ENCODE data around the gene TOLLIP. TPM values are rescaled to one million over a fixed set of nuclear protein-coding genes. Genes with fewer than 3 reads are reported as not detected.

The TOLLIP gene
- total RNA-seq, 2 donors from 2014 or later = 29.6 to 41.0 TPM

DNA sequence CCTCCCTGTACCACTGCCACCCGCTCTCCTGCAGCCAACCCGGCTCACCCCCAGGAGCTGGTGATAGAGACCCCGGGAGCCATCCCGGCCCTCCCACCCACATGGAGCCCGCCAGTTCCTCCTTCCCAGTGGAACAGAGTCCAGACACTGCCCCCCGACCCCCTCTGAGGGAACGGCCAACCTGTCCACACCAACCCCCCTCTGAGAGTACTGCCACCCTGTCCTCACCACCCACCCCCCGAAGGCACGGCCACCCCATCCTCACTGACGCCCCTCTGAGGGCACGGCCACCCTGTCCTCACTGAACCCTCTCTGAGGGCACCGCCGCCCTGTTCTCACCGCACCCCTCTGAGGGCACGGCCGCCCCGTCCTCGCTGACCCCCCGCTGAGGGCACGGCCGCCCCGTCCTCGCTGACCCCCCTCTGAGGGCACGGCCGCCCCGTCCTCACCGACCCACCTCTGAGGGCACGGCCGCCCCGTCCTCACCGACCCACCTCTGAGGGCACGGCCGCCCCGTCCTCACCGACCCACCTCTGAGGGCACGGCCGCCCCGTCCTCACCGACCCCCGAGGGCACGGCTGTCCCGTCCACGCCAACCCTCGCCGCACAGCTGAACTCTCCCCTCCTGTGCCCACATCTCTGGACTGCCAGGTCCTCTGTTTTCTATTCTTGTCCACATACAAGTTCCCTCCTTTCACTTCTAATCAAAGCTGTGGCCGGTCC is 18.0 kb downstream of the TOLLIP start:
- no peaks in the 10 kb centered on the region for H3K4me1 ChIP-seq
- no peak for DNase-seq (ENCODE audit: low spot score)
- no peak overlapping the region for H3K27ac ChIP-seq
- no peaks in the 10 kb centered on the region for H3K27me3 ChIP-seq
- H3K9me3 ChIP-seq = no peaks in the 10 kb centered on the region
- TF ChIP-seq, protein P1, sequence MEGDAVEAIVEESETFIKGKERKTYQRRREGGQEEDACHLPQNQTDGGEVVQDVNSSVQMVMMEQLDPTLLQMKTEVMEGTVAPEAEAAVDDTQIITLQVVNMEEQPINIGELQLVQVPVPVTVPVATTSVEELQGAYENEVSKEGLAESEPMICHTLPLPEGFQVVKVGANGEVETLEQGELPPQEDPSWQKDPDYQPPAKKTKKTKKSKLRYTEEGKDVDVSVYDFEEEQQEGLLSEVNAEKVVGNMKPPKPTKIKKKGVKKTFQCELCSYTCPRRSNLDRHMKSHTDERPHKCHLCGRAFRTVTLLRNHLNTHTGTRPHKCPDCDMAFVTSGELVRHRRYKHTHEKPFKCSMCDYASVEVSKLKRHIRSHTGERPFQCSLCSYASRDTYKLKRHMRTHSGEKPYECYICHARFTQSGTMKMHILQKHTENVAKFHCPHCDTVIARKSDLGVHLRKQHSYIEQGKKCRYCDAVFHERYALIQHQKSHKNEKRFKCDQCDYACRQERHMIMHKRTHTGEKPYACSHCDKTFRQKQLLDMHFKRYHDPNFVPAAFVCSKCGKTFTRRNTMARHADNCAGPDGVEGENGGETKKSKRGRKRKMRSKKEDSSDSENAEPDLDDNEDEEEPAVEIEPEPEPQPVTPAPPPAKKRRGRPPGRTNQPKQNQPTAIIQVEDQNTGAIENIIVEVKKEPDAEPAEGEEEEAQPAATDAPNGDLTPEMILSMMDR (IDR thresholded peaks at IDR 0.05) = no peak
- peaks cover 69% of the 10 kb centered on the region for H3K36me3 ChIP-seq
- no peak overlapping the region for H3K4me3 ChIP-seq

DNA sequence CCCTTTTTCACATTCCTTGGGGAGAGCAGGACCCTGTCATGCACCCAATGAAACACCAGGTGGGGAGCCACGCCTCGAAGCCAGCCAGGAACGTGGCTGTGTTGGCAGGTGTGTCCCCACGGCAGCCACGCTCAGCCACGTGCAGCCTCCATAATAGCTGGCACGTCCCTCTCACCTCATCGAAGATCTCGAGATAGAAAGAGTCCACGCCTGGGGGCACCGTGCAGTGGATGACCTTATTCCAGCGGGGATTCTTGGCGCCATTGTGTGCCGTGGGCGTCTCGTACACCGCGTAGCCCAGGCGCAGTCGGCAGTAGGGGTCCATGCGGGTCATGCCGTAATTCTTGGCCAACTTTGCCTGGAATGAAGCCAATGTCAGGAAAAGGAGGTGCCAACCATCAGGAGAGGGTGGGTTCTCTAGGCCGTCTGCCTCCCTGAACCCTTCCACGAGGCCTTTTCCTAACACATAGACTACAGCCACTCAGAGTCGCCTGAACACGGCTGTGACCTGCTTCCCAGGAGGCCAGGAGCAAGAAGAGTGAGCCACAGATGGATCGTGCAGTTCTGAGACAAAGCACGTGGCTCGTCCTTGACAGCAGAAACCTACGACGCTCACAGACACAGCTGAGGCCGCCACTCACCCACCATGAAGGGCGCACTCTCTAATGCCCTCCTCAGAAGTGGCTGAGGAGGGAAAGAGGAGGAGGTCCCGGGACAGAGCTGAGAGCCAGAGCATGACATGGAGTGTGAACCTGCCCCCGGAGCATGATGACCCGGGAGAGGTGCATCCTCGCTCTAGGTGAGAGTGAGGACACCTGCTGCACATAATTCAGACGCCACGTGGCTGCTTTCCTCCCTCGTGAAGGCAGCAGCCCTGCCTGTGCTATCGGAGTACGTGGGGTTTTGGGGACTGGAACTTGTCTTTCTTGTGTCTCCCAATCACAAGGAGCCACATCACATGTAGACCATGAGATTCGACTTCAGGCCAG is 19.1 kb downstream of the TOLLIP start:
- H3K4me1 ChIP-seq = no peaks in the 10 kb centered on the region
- DNase-seq (ENCODE audit: low spot score) = no peak
- H3K27ac ChIP-seq = no peak overlapping the region
- H3K27me3 ChIP-seq = no peaks in the 10 kb centered on the region
- TF ChIP-seq, protein P1 (IDR thresholded peaks at IDR 0.05) = no peak
- H3K9me3 ChIP-seq = no peaks in the 10 kb centered on the region
- no peak overlapping the region for H3K4me3 ChIP-seq
- H3K36me3 ChIP-seq = peaks cover 75% of the 10 kb centered on the region

DNA sequence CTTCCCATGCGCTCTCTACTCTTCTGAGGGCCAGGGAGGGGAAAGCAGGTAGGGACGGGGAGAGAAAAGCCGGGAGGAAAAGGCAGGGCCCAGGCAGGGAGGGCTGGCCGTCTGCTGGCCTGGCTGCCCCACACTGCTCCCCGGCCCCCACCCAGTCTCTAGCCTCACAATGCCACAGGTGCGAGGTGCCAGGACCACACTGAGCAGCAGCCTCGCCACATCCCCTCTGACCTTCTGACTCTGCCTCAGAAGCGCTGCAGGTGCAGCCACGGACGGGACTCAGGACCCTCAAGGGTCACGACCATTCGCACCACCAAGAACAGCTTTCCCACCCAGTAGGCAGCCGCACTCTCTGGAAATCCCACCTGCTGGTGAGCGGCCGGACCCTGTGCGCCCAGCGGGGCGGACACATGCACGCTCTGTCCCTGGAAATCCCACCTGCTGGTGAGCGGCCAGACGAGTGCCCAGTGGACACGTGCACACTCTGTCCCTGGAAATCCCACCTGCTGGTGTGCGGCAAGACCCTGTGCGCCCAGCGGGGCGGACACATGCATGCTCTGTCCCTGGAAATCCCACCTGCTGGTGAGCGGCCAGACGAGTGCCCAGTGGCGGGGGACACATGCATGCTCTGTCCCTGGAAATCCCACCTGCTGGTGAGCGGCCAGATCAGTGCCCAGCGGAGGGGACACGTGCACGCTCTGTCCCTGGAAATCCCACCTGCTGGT is 20.1 kb downstream of the TOLLIP start:
- Histone ChIP-seq H3K27me3 (no peaks in the 10 kb centered on the region), H3K4me1 (no peaks in the 10 kb centered on the region), H3K27ac (no peak overlapping the region), H3K4me3 (no peak overlapping the region), H3K9me3 (no peaks in the 10 kb centered on the region), H3K36me3 (peaks cover 78% of the 10 kb centered on the region)
- no peak for DNase-seq (ENCODE audit: low spot score)
- TF ChIP-seq, protein P1 (IDR thresholded peaks at IDR 0.05) = no peak

DNA sequence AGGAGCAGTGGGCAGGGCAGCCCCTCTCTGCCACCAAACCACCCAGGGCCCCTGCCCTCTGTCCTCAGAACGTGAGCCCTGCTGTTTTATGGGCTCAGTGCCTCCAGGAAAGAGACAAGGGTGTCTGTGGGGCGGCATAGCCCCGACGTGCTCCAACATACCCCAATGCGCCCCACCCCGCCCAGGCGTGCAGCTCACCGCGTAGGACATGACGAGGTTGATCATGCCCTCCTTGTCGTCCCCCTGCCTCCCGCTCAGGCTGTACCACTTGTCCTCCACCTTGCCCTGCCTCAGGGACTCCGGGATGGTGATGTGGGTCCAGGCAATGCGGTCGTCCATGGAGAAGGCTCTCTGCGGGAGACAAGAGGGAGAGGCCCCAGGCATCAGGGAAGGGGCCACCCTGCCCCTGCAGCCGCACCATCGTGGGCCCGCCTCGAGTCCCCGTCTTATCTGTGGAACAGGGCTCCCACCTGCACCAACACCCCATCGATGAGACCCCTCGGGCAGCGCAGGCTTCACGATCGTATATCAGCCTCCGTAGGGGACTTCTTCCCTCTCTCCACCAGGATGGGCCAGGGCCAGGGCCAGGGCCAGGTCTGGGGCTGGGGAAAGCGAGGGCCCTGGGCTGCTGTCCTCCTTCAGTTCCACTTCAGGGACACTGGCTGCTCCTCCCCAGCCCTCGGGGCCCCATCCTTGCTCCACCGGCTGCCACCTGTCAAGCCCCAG is 20.8 kb downstream of the TOLLIP start:
- Histone ChIP-seq H3K27me3 (no peaks in the 10 kb centered on the region), H3K27ac (no peak overlapping the region), H3K9me3 (no peaks in the 10 kb centered on the region), H3K4me3 (no peak overlapping the region), H3K36me3 (peaks cover 80% of the 10 kb centered on the region), H3K4me1 (no peaks in the 10 kb centered on the region)
- TF ChIP-seq, protein P1 (IDR thresholded peaks at IDR 0.05) = no peak
- no peak for DNase-seq (ENCODE audit: low spot score)

DNA sequence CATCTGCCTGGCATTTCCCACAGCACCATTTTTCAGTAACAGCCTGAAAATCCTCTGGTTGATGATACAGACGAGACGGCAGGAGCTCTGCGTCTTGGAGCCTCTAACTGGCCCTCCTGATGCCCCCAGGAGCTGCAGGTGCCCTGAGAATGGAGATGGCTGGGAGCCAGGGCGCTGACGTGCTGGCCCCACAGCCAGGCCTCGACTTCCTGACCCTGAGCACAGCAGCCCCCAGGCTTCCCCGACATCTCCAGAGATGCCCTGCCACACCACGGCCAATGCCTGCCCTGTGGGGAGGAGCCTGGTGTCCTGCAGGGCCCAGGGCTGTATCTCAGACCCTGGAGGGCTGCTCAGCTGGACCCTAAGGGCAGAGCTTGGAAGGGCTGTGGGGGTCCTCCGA is 21.5 kb downstream of the TOLLIP start:
- no peak for DNase-seq (ENCODE audit: low spot score)
- TF ChIP-seq, protein P1 (IDR thresholded peaks at IDR 0.05) = no peak

More for the DNA sequence above, 21.5 kb downstream of the TOLLIP start:
- Histone ChIP-seq H3K27ac (no peak overlapping the region), H3K36me3 (peaks cover 80% of the 10 kb centered on the region), H3K9me3 (no peaks in the 10 kb centered on the region), H3K4me3 (no peak overlapping the region), H3K27me3 (no peaks in the 10 kb centered on the region), H3K4me1 (no peaks in the 10 kb centered on the region)
